ENCODE measurements around the gene MUC12.
"Not testable (repeated sequence)": the region's sequence is repeated elsewhere in the genome, so short reads cannot be mapped to it uniquely, and the experiment has no call there.

The MUC12 gene

DNA sequence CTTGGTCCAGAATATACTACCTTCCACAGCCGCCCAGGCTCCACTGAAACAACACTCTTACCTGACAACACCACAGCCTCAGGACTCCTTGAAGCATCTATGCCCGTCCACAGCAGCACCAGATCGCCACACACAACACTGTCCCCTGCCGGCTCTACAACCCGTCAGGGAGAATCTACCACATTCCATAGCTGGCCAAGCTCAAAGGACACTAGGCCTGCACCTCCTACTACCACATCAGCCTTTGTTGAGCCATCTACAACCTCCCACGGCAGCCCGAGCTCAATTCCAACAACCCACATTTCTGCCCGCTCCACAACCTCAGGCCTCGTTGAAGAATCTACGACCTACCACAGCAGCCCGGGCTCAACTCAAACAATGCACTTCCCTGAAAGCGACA, 22.9 kb downstream of the MUC12 start:
- not testable (repeated sequence) for DNase-seq (ENCODE audit: low spot score)

DNA sequence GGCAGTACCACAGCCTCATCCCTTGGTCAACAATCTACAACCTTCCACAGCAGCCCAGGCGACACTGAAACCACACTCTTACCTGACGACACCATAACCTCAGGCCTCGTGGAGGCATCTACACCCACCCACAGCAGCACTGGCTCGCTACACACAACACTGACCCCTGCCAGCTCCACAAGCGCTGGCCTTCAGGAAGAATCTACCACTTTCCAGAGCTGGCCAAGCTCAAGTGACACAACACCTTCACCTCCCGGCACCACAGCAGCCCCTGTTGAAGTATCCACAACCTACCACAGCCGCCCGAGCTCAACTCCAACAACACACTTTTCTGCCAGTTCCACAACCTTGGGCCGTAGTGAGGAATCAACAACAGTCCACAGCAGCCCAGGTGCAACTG, 25.3 kb downstream of the MUC12 start:
- DNase-seq (ENCODE audit: low spot score) = not testable (repeated sequence)

DNA sequence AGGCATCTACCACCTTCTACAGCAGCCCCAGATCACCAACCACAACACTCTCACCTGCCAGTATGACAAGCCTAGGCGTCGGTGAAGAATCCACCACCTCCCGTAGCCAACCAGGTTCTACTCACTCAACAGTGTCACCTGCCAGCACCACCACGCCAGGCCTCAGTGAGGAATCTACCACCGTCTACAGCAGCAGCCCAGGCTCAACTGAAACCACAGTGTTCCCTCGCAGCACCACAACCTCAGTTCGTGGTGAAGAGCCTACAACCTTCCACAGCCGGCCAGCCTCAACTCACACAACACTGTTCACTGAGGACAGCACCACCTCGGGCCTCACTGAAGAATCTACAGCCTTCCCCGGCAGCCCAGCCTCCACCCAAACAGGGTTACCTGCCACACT, 29.2 kb downstream of the MUC12 start:
- DNase-seq (ENCODE audit: low spot score) = not testable (repeated sequence)

DNA sequence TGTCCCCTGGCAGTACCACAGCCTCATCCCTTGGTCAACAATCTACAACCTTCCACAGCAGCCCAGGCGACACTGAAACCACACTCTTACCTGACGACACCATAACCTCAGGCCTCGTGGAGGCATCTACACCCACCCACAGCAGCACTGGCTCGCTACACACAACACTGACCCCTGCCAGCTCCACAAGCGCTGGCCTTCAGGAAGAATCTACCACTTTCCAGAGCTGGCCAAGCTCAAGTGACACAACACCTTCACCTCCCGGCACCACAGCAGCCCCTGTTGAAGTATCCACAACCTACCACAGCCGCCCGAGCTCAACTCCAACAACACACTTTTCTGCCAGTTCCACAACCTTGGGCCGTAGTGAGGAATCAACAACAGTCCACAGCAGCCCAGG, 30.0 kb downstream of the MUC12 start:
- not testable (repeated sequence) for DNase-seq (ENCODE audit: low spot score)

DNA sequence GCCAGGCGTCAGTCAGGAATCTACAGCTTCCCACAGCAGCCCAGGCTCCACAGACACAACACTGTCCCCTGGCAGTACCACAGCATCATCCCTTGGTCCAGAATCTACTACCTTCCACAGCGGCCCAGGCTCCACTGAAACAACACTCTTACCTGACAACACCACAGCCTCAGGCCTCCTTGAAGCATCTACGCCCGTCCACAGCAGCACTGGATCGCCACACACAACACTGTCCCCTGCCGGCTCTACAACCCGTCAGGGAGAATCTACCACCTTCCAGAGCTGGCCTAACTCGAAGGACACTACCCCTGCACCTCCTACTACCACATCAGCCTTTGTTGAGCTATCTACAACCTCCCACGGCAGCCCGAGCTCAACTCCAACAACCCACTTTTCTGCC, 30.7 kb downstream of the MUC12 start:
- DNase-seq (ENCODE audit: low spot score) = not testable (repeated sequence)

DNA sequence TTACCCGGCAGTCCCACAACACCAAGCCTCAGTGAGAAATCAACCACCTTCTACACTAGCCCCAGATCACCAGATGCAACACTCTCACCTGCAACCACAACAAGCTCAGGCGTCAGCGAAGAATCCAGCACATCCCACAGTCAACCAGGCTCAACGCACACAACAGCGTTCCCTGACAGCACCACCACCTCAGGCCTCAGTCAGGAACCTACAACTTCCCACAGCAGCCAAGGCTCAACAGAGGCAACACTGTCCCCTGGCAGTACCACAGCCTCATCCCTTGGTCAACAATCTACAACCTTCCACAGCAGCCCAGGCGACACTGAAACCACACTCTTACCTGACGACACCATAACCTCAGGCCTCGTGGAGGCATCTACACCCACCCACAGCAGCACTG, 33.0 kb downstream of the MUC12 start:
- DNase-seq (ENCODE audit: low spot score) = not testable (repeated sequence)

DNA sequence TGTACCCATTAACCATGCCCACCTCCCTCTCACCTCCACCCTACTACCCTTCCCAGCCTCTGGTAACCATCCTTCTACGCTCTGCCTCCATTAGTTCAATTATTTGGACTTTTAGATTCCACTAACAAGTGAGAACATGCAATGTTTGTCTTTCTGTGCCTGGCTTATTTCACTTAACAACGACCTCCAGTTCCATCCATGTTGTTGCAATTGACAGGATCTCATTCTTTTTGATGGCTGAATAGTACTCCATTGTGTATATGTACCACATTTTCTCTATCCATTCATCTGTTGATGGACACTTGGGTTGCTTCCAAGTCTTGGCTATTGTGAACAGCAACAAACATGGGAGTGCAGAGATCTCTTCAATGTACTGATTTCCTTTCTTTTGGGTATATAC, 38.0 kb downstream of the MUC12 start:
- not testable (repeated sequence) for DNase-seq (ENCODE audit: low spot score)

DNA sequence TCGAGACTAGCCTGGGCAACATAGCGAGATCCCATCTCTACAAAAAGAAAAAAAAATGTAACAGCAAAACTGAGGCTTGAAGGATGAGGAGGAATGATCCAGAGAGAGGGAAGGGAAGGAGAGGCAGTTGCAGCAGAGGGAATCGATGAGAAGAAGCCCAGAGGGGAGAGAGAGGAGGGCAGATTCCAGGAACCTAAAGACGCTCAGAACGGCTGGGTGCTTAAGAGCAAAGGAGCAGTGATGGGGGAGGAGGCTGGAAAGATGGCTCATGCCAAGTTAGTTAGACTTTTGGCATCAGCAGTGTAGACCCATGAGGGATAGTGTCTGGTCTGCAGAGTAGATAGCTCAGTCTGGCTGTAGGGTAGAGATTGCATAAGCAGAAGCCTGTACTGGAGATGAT, 40.3 kb downstream of the MUC12 start:
- no peak for DNase-seq (ENCODE audit: low spot score)

DNA sequence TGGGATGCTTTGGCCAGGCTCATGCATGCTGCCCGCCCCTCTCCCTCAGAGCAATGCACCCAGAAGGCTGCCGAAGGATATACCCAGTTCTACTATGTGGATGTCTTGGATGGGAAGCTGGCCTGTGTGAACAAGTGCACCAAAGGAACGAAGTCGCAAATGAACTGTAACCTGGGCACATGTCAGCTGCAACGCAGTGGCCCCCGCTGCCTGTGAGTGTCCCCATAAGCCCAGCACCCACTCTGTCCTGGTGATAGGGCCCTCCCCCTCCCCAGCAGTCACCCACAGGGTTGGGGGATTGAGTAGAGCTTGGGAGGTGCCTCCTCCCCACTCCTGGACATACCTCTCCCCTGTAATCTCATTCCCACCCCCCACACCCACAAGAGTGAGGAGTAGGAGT, 43.6 kb downstream of the MUC12 start:
- DNase-seq (ENCODE audit: low spot score) = no peak

DNA sequence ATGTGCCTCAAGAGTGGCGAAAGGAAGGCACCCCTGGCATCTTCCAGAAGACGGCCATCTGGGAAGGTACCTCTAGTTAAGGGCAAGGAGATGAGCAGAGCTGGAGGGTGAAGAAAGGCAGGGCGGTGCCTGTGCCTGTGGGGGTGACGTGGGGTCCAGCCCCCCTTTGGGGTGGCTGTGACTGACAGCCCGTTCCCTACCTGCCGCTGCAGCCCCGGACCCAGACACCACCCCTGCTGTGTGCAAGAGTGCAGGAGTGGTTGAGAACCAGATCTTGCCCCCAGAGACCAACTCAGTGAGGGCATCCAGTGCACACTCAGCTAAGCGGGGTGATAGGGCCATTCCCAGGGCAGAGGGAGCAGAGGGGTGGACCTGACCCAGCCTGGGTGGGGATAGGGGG, 46.3 kb downstream of the MUC12 start:
- no peak for DNase-seq (ENCODE audit: low spot score)

DNA sequence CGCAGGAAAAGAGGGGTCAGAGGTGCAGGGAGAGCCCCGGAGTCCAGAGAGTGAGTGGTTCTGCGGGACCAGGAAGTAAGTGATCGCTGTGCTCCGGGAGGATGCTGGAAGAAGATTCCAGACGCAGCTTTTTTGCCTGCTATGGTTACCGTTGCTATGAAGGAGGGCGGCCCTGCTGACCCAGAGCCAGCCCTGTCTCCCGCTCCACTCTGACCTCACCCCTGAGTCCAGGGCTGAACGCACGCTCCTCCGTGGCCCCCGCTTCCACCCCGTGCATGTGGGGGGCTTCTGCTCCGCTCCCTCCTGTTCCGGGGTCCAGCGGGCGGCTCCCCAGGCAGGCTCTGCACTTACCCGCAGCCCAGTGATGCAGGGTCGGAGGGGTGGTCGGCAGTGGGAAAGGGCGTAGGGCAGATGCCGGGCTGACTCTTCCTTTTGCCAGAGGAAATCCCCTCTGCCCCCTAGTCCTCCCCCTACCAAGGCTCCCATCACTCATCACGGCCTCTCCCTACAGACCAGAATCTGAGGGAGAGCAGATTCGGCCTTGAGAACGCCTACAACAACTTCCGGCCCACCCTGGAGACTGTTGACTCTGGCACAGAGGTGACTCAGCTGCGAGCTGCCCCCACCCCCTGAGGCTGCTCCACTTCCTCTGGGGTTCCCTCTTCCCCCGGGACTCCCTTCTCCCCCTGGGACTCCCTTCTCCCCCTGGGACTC, 47.9 kb downstream of the MUC12 start:
- peak; percentile 67 for DNase-seq (ENCODE audit: low spot score)

DNA sequence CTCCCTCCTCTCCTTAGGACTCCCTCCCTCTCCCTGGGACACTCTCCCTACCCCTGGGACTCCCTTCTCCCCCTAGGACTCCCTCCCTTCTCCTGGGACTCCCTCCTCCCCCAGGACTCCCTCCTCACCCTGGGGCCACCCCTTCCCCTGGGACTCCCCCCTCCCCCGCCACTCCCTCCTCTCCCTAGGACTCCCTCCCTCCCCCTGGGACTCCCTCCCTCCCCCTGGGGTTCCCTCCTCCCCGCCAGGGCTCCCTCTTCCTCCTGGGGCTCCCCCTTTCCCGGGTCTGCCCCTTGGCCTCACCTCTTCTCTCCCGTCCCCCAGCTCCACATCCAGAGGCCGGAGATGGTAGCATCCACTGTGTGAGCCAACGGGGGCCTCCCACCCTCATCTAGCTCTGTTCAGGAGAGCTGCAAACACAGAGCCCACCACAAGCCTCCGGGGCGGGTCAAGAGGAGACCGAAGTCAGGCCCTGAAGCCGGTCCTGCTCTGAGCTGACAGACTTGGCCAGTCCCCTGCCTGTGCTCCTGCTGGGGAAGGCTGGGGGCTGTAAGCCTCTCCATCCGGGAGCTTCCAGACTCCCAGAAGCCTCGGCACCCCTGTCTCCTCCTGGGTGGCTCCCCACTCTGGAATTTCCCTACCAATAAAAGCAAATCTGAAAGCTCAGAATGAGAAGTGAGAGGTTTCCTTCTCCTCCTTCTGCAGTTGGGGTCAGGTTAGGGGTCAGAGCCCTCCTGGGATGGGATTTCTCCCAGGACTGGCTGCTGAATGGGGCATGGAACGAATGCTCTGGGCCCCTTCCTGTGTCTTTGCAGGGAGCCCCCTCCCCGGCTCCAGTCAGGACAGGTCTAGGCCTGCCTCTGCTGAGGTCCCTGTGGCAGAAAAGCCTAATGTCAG, 49.2 kb downstream of the MUC12 start:
- peak; percentile 26 for DNase-seq (ENCODE audit: low spot score)

DNA sequence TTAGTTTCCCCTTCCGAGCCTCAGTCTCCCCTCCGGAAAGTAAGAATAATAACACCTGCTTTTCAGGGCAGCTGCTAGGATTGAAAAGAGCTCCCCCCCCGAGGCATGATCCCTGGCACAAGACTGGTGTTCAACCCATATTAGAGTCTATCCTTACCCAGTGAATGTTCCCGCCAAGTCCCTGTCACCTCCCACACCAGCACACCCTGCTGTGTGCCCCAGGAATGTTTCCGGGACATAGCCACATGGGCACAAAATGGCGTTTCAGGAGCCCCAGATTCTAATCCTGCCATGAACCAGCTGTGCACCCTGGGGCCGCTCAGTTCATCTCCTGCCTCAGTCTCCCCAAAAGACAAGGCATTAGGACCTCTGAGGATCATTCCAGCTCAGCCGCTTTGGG, 51.1 kb downstream of the MUC12 start:
- no peak for DNase-seq (ENCODE audit: low spot score)

DNA sequence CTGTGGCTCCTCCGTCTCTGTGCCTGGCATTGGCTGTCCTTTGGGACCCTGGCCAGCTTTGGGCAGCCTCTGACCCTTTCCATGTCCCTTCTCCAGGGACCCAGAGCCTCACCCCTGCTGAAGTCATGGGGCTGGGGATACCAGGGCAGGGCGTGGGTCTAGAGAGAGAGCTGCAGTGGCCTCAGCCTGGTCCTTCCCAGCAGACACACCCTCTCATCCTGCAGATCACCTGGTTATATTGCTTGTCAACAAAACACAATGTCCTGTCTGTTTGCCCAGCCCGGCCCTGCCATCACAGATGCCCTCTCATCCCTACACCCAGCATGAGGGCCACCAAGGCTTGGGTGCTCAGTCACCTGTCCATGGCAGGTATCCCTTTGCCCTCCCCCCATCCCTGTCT, 52.3 kb downstream of the MUC12 start:
- no peak for DNase-seq (ENCODE audit: low spot score)

DNA sequence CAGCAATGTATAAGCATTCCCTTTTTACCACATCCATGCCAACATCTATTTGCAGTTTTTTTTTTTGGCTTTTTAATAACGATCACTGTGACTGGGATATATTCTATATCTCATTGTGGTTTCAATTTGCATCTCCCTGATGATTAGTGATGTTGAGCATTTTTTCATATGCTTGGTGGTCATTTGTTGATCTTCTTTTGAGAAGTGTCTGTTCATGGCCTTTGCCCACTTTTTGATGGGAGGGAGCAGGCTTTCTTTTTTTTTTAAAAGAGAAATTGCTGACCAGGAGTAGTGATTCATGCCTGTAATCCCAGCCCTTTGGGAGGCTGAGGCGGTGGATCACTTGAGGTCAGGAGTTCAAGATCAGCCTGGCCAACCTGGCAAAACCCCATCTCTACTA, 54.5 kb downstream of the MUC12 start:
- DNase-seq (ENCODE audit: low spot score) = no peak

DNA sequence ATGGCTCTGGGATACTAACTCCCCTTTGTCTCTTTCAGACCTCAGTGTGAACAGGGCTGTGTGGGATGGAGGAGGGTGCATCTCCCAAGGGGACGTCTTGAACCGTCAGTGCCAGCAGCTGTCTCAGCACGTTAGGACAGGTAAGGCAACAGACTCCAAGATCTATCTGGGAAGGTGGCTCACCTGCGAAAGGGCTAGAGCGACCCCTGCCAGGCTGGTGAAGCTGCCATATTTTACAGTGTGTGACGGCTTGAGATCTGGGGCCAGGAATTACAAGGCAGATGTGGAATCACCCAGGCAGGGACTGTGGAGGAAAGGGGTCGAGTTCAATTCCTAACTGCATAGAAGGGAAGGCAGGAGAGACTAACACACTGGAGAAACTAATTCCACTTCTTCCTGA, 61.7 kb downstream of the MUC12 start:
- no peak for DNase-seq (ENCODE audit: low spot score)

DNA sequence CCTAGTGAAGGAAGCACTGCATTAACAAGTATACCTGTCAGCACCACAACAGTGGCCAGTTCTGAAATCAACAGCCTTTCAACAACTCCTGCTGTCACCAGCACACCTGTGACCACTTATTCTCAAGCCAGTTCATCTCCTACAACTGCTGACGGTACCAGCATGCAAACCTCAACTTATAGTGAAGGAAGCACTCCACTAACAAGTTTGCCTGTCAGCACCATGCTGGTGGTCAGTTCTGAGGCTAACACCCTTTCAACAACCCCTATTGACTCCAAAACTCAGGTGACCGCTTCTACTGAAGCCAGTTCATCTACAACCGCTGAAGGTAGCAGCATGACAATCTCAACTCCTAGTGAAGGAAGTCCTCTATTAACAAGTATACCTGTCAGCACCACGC, 66.6 kb downstream of the MUC12 start:
- no peak for DNase-seq (ENCODE audit: low spot score)

DNA sequence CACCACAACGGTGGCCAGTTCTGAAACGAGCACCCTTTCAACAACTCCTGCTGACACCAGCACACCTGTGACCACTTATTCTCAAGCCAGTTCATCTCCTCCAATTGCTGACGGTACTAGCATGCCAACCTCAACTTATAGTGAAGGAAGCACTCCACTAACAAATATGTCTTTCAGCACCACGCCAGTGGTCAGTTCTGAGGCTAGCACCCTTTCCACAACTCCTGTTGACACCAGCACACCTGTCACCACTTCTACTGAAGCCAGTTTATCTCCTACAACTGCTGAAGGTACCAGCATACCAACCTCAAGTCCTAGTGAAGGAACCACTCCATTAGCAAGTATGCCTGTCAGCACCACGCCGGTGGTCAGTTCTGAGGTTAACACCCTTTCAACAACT, 71.9 kb downstream of the MUC12 start:
- not testable (repeated sequence) for DNase-seq (ENCODE audit: low spot score)

DNA sequence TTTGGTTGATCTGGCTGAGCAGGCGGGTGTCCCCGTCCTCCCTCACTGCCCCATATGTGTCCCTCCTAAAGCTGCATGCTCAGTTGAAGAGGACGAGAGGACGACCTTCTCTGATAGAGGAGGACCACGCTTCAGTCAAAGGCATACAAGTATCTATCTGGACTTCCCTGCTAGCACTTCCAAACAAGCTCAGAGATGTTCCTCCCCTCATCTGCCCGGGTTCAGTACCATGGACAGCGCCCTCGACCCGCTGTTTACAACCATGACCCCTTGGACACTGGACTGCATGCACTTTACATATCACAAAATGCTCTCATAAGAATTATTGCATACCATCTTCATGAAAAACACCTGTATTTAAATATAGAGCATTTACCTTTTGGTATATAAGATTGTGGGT, 89.0 kb downstream of the MUC12 start:
- DNase-seq (ENCODE audit: low spot score) = peak; percentile 59

DNA sequence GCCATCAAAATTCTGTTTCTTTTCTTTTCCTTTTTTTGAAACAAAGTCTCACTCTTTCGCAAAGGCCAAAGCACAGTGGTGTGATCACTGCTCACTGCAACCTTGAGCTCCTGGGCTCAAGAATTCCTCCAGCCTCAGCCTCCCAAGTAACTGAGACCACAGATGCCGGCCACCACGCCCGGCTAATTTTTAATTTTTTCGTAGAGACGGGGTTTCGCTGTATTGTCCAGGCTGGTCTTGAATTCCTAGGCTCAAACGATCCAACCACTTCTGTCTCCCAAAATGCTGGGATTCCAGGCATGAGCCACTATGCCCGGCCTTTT, 90.2 kb downstream of the MUC12 start:
- no peak for DNase-seq (ENCODE audit: low spot score)

DNA sequence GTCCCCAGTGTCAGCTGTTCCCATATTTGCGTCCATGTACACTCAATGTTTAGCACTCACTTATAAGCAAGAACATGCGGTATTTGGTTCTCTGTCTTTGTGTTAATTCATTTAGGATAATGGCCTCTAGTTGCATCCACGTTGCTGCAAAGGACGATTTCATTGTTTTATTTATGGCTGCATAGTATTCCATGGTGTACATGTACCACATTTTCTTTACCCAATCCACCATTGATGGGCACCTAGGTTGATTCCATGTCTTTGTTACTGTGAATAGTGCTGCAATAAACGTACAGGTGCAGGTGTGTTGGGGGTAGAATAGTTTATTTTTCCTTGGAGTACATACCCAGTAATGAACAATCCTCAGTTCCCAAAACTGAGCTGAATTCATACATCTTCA, 91.6 kb downstream of the MUC12 start:
- DNase-seq (ENCODE audit: low spot score) = no peak

DNA sequence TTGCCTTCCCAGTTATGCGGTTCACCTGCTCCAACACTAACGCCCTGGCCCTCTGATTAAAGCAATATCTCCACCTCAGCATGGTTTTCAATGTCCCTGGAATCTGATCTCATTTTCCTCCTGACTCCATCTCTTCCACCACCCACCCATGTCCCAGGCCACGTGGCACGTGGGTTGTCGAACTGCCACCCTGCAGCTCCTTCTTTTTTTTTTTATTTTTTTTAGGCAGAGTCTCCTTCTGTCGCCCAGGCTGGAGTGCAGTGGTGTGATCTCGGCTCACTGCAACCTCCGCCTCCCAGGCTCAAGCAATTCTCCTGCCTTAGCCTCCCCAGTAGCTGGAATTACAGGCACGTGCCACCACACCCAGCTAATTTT, 94.8 kb downstream of the MUC12 start:
- not testable (repeated sequence) for DNase-seq (ENCODE audit: low spot score)

DNA sequence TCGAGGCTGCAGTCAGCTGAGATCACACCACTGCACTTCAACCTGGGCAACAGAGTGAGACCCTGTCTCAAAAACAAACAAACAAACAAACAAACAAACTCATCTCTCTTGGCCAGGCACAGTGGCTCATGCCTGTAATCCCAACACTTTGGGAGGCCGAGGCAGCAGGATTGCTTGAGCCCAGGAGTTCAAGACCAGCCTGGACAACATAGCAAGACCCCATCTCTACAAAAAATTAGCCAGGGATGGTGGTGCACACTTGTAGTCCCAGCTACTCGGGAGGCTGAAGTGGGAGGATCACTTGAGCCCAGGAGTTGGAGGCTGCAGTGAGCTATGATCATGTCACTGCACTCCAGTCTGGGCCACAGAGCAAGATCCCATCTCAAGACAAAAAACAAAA, 95.8 kb downstream of the MUC12 start:
- DNase-seq (ENCODE audit: low spot score) = not testable (repeated sequence)

All from NAMALWA (cell line).